HepG2 (cell line): ENCODE measurements around the gene RALB. TPM values are rescaled to one million over a fixed set of nuclear protein-coding genes. Genes with fewer than 3 reads are reported as not detected.

Source experiments
- ATAC-seq: fragments of 200-7000 bp; cut with Tn5 transposase; 3 replicates; pipeline ENCODE4 v1.9.1; 2020; ENCODE audit warnings: mild to moderate bottlenecking, moderate library complexity
- BruUV-seq: library from RNA; stranded (reverse); fragments of 400-500 nt; replicated peaks from 2 replicates; lab custom pipeline; 2021; lab: Mats Ljungman, UMichigan
- CTCF ChIA-PET: fragments of 300-600 bp; formaldehyde crosslinking; extraction: SDS; loops from one replicate; lab custom pipeline; 2021; ENCODE audit warnings: low total read pairs, inconsistent platforms, low intra/inter-chr PET ratio; lab: Yijun Ruan, JAX
- POLR2A ChIA-PET: fragments of 350-600 bp; sonication (Branson Sonifier 250); formaldehyde crosslinking; loops from one replicate; lab custom pipeline; 2020; ENCODE audit warnings: antibody characterized with exemption, inconsistent platforms; lab: Yijun Ruan, JAX
- DNase-seq: peaks from one replicate; pipeline ENCODE4 v3.0.0-alpha.2; 2015; ENCODE audit warnings: low spot score
- FAIRE-seq: peaks from 3 replicates; lab custom pipeline; 2011; peaks lifted over from hg19 to GRCh38; lab: Jason Lieb, UNC
- H2AFZ ChIP-seq: one replicate; pipeline ENCODE4 v1.6.1; 2011; ENCODE audit warnings: low read length, inconsistent platforms
- H3K27ac ChIP-seq: fragments of 300-600 bp; 3 replicates; pipeline ENCODE4 v1.8.0; 2011; ENCODE audit warnings: mixed run types, mild to moderate bottlenecking, mixed read lengths, low read length, inconsistent platforms; ENCODE audit not compliant: insufficient read depth; ENCODE audit errors: extremely low read length
- H3K27me3 ChIP-seq, 2 experiments: fragments of 200-600 bp in 1 of 2; 2 replicates in 1 of 2; 3 replicates in 1 of 2; pipeline versions ENCODE4 v1.6.0 to v1.8.0; 2011; ENCODE audit warnings: low read length in 2 of 2, mild to moderate bottlenecking in 2 of 2, moderate library complexity in 2 of 2, inconsistent platforms in 1 of 2; ENCODE audit not compliant: insufficient read depth in 2 of 2, control insufficient read depth in 1 of 2
- H3K36me3 ChIP-seq, 2 experiments: fragments of 200-600 bp in 1 of 2; replicated peaks in 1 of 2; 2 replicates in 1 of 2; 3 replicates in 1 of 2; pipeline versions ENCODE4 v1.5.1 to v1.8.0; 2011; ENCODE audit warnings: low read length in 2 of 2, inconsistent platforms in 1 of 2; ENCODE audit not compliant: insufficient read depth in 2 of 2, control insufficient read depth in 1 of 2
- H3K4me1 ChIP-seq: 2 replicates; pipeline ENCODE4 v1.5.1; 2012; ENCODE audit warnings: low read length, inconsistent platforms; ENCODE audit not compliant: insufficient read depth
- H3K4me2 ChIP-seq: 2 replicates; pipeline ENCODE4 v1.6.0; 2011; ENCODE audit warnings: low read depth, low read length, inconsistent platforms
- H3K4me3 ChIP-seq, 3 experiments: fragments of 200-600 bp in 1 of 3; sonication (generic), shearing (Covaris generic) in 1 of 3; replicated peaks in 1 of 3; 2 replicates each; pipeline ENCODE4 v1.5.1; 2011 to 2016; ENCODE audit warnings: low read length in 3 of 3, inconsistent platforms in 2 of 3, low read depth in 2 of 3, mild to moderate bottlenecking in 2 of 3, control low read depth in 1 of 3, mixed read lengths in 1 of 3; ENCODE audit not compliant: insufficient read depth in 1 of 3
- H3K79me2 ChIP-seq: one replicate; pipeline ENCODE4 v1.6.1; 2011; ENCODE audit warnings: low read length, inconsistent platforms; ENCODE audit not compliant: insufficient read depth
- H3K9ac ChIP-seq: 2 replicates; pipeline ENCODE4 v1.6.0; 2011; ENCODE audit warnings: mild to moderate bottlenecking, low read depth, low read length, inconsistent platforms; ENCODE audit not compliant: insufficient read depth
- H3K9me3 ChIP-seq: 2 replicates; pipeline ENCODE4 v1.5.1; 2012; ENCODE audit warnings: mild to moderate bottlenecking, low read length
- H4K20me1 ChIP-seq: 2 replicates; pipeline ENCODE4 v1.6.0; 2011; ENCODE audit warnings: inconsistent platforms, mild to moderate bottlenecking, low read length, moderate library complexity; ENCODE audit not compliant: insufficient read depth
- IRX3 ChIP-seq: sonication (generic); formaldehyde crosslinking; IDR thresholded peaks from 2 replicates; pipeline ENCODE4 v1.8.1; 2023; ENCODE audit warnings: mild to moderate bottlenecking, low read depth, missing genetic modification reagents, borderline replicate concordance
- JUNB ChIP-seq: sonication (generic); formaldehyde crosslinking; IDR thresholded peaks from 2 replicates; pipeline ENCODE4 v1.8.0; 2022; ENCODE audit warnings: missing genetic modification reagents, mild to moderate bottlenecking, borderline replicate concordance
- KAT8 ChIP-seq: IDR thresholded peaks from 2 replicates; pipeline ENCODE4 v1.6.1; 2016; ENCODE audit warnings: missing genetic modification reagents, missing compliant biosample characterization
- SMAD1 ChIP-seq: sonication (generic); formaldehyde crosslinking; IDR thresholded peaks from 2 replicates; pipeline ENCODE4 v1.4.0; 2020; ENCODE audit warnings: missing genetic modification reagents, low read depth, mild to moderate bottlenecking, borderline replicate concordance
- ZNF780A ChIP-seq: sonication (generic); formaldehyde crosslinking; IDR thresholded peaks from 2 replicates; pipeline ENCODE4 v1.8.0; 2022; ENCODE audit warnings: mild to moderate bottlenecking, missing genetic modification reagents, moderate library complexity
- WGBS: methylation state at CpG from one replicate; pipeline ENCODE4 v1.1.6; 2017; ENCODE audit warnings: low lambda C conversion rate; 5-methylcytosine and 5-hydroxymethylcytosine counted together
- in situ Hi-C: cut with HindIII; loops from 2 replicates; pipeline ENCODE4 v1.10.0; 2017; ENCODE audit warnings: low pct_unique_long_range_greater_than_20kb; ENCODE audit not compliant: extremely low pct_ligation_motif_present
- intact Hi-C: fragments of 100-400 bp; cut with micrococcal nuclease; formaldehyde crosslinking; loops from one replicate; pipeline ENCODE4 v1.10.0; 2022; ENCODE audit not compliant: unreplicated experiment
- polyA plus RNA-seq, 8 experiments: library from polyadenylated mRNA; depleted of rRNA in 3 of 8; stranded (reverse) in 7 of 8; unstranded in 1 of 8; fragments of >200 nt; fragmentation: Illumina TruSeq in 4 of 8; extraction: Trizol in 4 of 8; gene quantifications; 2 replicates each; pipeline versions ENCODE4 v1.2.1 to v1.2.3, GENCODE V29; 2011 to 2016; ENCODE audit warnings: low read depth in 4 of 8, missing spikeins in 1 of 8, mixed read lengths in 1 of 8; ENCODE audit not compliant: insufficient read depth in 1 of 8
- total RNA-seq, 5 experiments: library from RNA; depleted of rRNA; stranded (reverse); fragments of >200 nt; fragmentation: Illumina TruSeq; extraction: Trizol; gene quantifications; 2 replicates each; pipeline ENCODE4 v1.2.3, GENCODE V29; 2016; ENCODE audit warnings: low read depth in 1 of 5
- TF ChIP-seq, protein P1 (sequence below): sonication (generic); formaldehyde crosslinking; IDR thresholded peaks from 2 replicates; pipeline ENCODE4 v1.4.0; 2020; ENCODE audit warnings: missing genetic modification reagents
- TF ChIP-seq, protein P2 (sequence below): IDR thresholded peaks from 2 replicates; pipeline ENCODE4 v1.4.0; 2020; ENCODE audit warnings: mild to moderate bottlenecking, missing genetic modification reagents
- TF ChIP-seq, protein P3 (sequence below): sonication (generic); formaldehyde crosslinking; IDR thresholded peaks from 2 replicates; pipeline ENCODE4 v1.4.0; 2020; ENCODE audit warnings: mild to moderate bottlenecking, missing genetic modification reagents

RALB gene
- total and polyA plus RNA-seq, 2 of the 13 experiments (the other 11 are each of a cell fraction or from before 2014, with no cell fraction given): 37.8 to 43.2 TPM

DNA sequence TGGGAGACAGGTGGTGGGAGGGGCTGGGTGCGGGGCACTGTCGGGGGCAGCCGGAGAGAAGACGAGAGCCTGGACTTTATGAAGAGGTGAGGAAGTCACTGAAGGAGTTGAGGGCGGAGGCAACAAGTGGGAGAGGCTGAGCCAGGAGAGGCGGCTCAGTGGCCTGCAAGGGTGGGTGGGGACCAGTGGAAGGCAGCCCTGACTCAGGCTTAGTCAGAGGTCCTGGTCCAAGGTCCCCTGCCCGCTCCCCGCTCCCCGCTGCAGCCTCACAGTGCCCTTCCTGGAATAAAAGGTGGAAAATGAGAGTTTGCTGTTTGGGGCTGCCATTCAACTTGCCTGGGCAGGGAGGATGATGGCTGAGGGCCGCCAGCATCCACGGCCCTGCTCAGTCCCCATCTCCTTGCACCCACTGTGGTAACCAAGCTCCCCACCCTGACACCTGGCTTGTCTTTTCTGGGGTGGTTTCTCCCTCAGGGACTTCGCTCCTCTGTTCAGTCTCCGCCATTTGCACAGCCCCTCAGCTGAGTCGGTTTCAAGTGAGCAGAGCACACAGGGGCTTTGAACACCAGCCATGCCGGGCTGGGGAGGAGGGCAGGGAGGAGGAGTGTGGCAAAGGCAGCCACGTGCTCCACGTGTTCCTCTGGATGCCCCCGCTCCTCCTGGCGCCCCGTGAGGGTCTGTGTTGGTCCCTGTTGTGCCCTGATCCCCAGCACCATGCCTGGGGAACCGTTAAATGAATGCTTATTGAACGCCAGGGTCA is 13.7 kb upstream of the RALB start:
- Histone ChIP-seq H3K36me3 (no peaks in the 10 kb centered on the region), H3K4me1 (peaks cover 48% of the 10 kb centered on the region), H3K9me3 (no peaks in the 10 kb centered on the region), H2AFZ (no peak overlapping the region), H3K27me3 (peaks cover 4 to 10% of the 10 kb centered on the region in 2 experiments; a peak in 4 of 5 replicates), H3K4me2 (peak overlapping the region; percentile 93), H3K27ac (peak overlapping the region; percentile 4), H3K79me2 (no peaks in the 10 kb centered on the region), H3K9ac (peak overlapping the region; percentile 39; the same call in 1 of the 2 replicates), H3K4me3 (peak overlapping the region; percentile 29 to 68 (median 48)), H4K20me1 (no peaks in the 10 kb centered on the region)
- ATAC-seq (peak; percentile 97), DNase-seq (peak; percentile 76), FAIRE-seq (peak; percentile 48)
- intact Hi-C loops (loop anchor here (2.0 to 5.0 kb wide), 2 partner anchors 74 to 508 kb away; no protein-coding TSS in a partner anchor), in situ Hi-C loops (no loop called here)
- 6% methylated on average over 21 of the region's 22 CpGs for WGBS
- ChIA-PET CTCF (no interaction called here), POLR2A (interaction anchor here (1.1 to 2.5 kb wide), 3 partner anchors 13 to 16 kb away, joined by 3 to 22 read pairs (median 4); partner anchors contain the start of genes RALB and TMEM185B)
- BruUV-seq: no TSS peak
- TF ChIP-seq, protein P1, sequence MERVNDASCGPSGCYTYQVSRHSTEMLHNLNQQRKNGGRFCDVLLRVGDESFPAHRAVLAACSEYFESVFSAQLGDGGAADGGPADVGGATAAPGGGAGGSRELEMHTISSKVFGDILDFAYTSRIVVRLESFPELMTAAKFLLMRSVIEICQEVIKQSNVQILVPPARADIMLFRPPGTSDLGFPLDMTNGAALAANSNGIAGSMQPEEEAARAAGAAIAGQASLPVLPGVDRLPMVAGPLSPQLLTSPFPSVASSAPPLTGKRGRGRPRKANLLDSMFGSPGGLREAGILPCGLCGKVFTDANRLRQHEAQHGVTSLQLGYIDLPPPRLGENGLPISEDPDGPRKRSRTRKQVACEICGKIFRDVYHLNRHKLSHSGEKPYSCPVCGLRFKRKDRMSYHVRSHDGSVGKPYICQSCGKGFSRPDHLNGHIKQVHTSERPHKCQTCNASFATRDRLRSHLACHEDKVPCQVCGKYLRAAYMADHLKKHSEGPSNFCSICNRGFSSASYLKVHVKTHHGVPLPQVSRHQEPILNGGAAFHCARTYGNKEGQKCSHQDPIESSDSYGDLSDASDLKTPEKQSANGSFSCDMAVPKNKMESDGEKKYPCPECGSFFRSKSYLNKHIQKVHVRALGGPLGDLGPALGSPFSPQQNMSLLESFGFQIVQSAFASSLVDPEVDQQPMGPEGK: peak; percentile 82
- TF ChIP-seq, protein P2, sequence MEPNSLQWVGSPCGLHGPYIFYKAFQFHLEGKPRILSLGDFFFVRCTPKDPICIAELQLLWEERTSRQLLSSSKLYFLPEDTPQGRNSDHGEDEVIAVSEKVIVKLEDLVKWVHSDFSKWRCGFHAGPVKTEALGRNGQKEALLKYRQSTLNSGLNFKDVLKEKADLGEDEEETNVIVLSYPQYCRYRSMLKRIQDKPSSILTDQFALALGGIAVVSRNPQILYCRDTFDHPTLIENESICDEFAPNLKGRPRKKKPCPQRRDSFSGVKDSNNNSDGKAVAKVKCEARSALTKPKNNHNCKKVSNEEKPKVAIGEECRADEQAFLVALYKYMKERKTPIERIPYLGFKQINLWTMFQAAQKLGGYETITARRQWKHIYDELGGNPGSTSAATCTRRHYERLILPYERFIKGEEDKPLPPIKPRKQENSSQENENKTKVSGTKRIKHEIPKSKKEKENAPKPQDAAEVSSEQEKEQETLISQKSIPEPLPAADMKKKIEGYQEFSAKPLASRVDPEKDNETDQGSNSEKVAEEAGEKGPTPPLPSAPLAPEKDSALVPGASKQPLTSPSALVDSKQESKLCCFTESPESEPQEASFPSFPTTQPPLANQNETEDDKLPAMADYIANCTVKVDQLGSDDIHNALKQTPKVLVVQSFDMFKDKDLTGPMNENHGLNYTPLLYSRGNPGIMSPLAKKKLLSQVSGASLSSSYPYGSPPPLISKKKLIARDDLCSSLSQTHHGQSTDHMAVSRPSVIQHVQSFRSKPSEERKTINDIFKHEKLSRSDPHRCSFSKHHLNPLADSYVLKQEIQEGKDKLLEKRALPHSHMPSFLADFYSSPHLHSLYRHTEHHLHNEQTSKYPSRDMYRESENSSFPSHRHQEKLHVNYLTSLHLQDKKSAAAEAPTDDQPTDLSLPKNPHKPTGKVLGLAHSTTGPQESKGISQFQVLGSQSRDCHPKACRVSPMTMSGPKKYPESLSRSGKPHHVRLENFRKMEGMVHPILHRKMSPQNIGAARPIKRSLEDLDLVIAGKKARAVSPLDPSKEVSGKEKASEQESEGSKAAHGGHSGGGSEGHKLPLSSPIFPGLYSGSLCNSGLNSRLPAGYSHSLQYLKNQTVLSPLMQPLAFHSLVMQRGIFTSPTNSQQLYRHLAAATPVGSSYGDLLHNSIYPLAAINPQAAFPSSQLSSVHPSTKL (CRISPR knock-in tag): peak; percentile 70
- no peak for TF ChIP-seq JUNB
- TF ChIP-seq, protein P3, sequence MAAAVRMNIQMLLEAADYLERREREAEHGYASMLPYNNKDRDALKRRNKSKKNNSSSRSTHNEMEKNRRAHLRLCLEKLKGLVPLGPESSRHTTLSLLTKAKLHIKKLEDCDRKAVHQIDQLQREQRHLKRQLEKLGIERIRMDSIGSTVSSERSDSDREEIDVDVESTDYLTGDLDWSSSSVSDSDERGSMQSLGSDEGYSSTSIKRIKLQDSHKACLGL: peak; percentile 63
- no peak for TF ChIP-seq ZNF780A
- peak; percentile 74 for TF ChIP-seq KAT8 (CRISPR knock-in tag)
- TF ChIP-seq SMAD1 (CRISPR knock-in tag): 0 out of 2 replicates have a peak, but pooled peaks have one; percentile 25
- TF ChIP-seq IRX3 (CRISPR knock-in tag): no peak
